DND-41 (cell line): Measurements from ENCODE around the gene MRPS2.

ENCODE experiments used
- EZH2 ChIP-seq: IDR thresholded peaks from 3 replicates; pipeline ENCODE4 v1.6.1; 2012; ENCODE audit warnings: borderline replicate concordance, low read depth, mild to moderate bottlenecking, moderate library complexity, low read length, inconsistent platforms; ENCODE audit not compliant: severe bottlenecking
- TF ChIP-seq, protein P1 (sequence below): IDR thresholded peaks from 2 replicates; pipeline ENCODE4 v1.5.1; 2012; ENCODE audit warnings: borderline replicate concordance, low read length, moderate library complexity, mild to moderate bottlenecking; ENCODE audit not compliant: poor library complexity, severe bottlenecking; ENCODE audit errors: extremely low read depth

DNA sequence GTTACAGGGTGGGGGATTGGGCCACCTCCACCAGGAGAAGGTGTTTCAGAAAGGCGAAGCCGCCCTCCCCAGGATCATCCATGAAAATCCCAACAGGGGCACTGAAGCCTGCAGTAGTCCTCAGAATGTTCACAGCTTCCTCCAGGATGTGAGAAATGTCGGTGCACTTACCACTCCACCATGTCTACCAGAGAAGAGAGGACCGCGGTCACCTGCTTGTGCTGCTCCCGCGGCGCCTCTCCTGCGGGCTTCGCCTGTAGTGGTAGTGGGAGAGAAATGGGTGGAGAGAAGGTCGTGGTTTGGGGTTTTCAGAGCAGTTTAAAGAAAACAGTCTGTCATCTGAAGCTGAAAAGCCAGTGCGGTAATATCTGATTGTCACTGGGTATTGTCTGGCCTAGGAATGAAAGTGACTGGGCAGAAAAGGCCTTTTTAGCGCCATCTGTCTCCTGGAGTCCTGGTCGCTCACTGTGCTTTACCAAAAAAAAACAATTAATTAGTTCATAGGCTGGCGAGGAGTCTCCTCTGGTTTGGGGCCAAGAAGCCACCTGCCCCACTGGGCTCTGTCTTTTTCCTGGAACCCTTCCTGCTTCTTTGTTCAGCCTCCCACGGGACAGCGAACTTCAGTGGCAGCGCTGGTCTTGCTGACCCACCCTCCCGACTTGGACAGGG, 43.9 kb upstream of the MRPS2 start:
- TF ChIP-seq, protein P1, sequence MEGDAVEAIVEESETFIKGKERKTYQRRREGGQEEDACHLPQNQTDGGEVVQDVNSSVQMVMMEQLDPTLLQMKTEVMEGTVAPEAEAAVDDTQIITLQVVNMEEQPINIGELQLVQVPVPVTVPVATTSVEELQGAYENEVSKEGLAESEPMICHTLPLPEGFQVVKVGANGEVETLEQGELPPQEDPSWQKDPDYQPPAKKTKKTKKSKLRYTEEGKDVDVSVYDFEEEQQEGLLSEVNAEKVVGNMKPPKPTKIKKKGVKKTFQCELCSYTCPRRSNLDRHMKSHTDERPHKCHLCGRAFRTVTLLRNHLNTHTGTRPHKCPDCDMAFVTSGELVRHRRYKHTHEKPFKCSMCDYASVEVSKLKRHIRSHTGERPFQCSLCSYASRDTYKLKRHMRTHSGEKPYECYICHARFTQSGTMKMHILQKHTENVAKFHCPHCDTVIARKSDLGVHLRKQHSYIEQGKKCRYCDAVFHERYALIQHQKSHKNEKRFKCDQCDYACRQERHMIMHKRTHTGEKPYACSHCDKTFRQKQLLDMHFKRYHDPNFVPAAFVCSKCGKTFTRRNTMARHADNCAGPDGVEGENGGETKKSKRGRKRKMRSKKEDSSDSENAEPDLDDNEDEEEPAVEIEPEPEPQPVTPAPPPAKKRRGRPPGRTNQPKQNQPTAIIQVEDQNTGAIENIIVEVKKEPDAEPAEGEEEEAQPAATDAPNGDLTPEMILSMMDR: no peak
- no peak for TF ChIP-seq EZH2
